Measurements from ENCODE around the gene ANKDD1A.

DNA sequence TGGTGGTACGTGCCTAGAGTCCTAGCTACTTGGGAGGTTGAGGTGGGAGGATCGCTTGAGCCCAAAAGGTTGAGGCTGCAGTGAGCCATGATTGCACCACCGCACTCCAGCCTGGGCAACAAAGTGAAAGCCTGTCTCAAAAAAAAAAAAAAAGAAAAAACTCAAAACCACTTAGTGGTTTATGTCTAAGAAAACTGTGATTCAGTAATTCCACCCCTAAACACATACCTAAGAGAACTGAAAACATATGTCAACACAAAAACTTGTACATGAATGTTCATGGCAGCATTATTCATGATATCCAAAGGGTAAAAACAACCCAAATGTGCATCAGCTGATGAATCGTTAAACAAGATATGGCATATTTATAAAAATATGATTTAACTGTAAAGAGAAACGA is 63.7 kb downstream of the ANKDD1A start:
- TF ChIP-seq CTCF (IDR thresholded peaks at IDR 0.05; ENCODE audit: poor library complexity) (no peak), EZH2 (IDR thresholded peaks at IDR 0.05; ENCODE audit: borderline replicate concordance) (no peak)

All from hepatocyte (in vitro differentiated cells).